AG04450 (cell line): ENCODE results near the gene CRACDL. TPM values are rescaled to one million over a fixed set of nuclear protein-coding genes. Genes with fewer than 3 reads are reported as not detected.

Source experiments
- CTCF ChIA-PET: fragments of 300-600, 350-600 bp; formaldehyde crosslinking; extraction: SDS; loops from one replicate; lab custom pipeline; 2022; ENCODE audit warnings: antibody characterized with exemption, inconsistent platforms; lab: Charles Lee
- POLR2A ChIA-PET: fragments of 350-600 bp; formaldehyde crosslinking; extraction: SDS; loops from one replicate; lab custom pipeline; 2021; ENCODE audit warnings: antibody characterized with exemption, inconsistent platforms; lab: Yijun Ruan, JAX
- DNase-seq: peaks from one replicate; pipeline ENCODE4 v3.0.0-alpha.2; 2011; ENCODE audit warnings: low read depth, low spot score
- H3K27ac ChIP-seq: one replicate; pipeline ENCODE4 v1.5.1; 2012; ENCODE audit warnings: low read depth, low read length, control low read depth
- H3K27me3 ChIP-seq: one replicate; pipeline ENCODE4 v1.6.0; 2012; ENCODE audit warnings: low read length; ENCODE audit not compliant: control insufficient read depth, insufficient read depth
- H3K4me3 ChIP-seq: 2 replicates; pipeline ENCODE4 v1.5.1; 2011; ENCODE audit warnings: mild to moderate bottlenecking, low read depth, low read length, control low read depth
- H3K9me3 ChIP-seq: 2 replicates; pipeline ENCODE4 v1.5.1; 2012; ENCODE audit warnings: low read length; ENCODE audit not compliant: control insufficient read depth, insufficient read depth
- polyA plus RNA-seq: library from polyadenylated mRNA; depleted of rRNA; stranded (reverse); fragments of >200 nt; gene quantifications from 2 replicates; pipeline ENCODE4 v1.2.3, GENCODE V29; 2011
- TF ChIP-seq, protein P1 (sequence below): IDR thresholded peaks from 2 replicates; pipeline ENCODE4 v1.5.1; 2011; ENCODE audit warnings: low read depth, low read length, control low read depth, inconsistent platforms

CRACDL gene
- polyA plus RNA-seq, 1 experiment, result not detected

DNA sequence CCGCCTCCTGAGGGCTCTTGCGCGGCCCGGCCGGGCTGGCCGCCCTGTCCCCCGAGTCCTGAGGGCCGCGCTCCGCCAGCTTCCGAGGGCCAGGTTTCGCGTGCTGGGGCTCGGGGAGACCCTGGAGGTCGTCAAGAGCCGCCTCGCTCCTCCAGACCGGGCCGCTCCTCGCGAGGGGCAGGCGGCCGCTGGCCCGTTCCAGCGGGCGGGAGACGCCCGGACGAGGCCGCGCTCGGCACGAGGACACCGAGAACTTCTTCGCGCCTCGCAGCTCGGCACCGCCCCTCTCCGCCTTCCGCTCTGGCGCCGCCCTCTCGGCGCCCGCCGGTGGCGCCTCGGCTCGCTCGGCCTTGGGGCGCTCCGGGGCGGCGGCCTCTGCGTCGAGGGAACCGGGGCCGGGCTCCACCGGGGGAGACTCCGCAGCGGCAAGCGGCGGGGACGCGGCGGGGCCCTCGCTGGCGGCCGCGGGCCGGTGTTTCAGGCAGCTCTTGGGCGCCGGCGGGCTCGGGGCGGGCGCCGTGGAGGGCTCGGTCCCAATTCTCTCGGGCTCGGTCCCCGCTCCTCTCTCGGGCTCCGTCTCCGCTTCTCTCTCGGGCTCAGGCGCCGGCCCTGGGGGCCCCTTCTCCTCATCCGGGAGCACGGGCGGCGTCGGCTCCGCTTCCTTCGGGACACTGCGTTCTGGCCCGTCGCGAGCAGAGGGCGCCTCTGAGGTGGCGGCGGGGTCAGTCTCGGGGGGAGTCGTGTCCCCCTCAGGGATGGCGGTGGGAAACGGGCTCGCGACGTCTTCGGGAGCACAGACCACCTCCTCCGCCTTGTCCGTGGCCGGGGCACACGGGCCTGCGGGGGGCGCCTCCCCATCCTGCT, 113.5 kb downstream of the CRACDL start:
- Histone ChIP-seq H3K27ac (no peak overlapping the region), H3K27me3 (peaks cover 28% of the 10 kb centered on the region), H3K9me3 (peaks cover 7% of the 10 kb centered on the region; the same call in 1 of the 2 replicates), H3K4me3 (no peak overlapping the region)
- POLR2A ChIA-PET, result no interaction called here
- TF ChIP-seq, protein P1, sequence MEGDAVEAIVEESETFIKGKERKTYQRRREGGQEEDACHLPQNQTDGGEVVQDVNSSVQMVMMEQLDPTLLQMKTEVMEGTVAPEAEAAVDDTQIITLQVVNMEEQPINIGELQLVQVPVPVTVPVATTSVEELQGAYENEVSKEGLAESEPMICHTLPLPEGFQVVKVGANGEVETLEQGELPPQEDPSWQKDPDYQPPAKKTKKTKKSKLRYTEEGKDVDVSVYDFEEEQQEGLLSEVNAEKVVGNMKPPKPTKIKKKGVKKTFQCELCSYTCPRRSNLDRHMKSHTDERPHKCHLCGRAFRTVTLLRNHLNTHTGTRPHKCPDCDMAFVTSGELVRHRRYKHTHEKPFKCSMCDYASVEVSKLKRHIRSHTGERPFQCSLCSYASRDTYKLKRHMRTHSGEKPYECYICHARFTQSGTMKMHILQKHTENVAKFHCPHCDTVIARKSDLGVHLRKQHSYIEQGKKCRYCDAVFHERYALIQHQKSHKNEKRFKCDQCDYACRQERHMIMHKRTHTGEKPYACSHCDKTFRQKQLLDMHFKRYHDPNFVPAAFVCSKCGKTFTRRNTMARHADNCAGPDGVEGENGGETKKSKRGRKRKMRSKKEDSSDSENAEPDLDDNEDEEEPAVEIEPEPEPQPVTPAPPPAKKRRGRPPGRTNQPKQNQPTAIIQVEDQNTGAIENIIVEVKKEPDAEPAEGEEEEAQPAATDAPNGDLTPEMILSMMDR, result no peak
- DNase-seq, result no peak
- CTCF ChIA-PET, result interaction anchor here (1.2 kb wide), 1 partner anchor 1440 kb away, joined by 3 read pairs; no protein-coding TSS in a partner anchor

DNA sequence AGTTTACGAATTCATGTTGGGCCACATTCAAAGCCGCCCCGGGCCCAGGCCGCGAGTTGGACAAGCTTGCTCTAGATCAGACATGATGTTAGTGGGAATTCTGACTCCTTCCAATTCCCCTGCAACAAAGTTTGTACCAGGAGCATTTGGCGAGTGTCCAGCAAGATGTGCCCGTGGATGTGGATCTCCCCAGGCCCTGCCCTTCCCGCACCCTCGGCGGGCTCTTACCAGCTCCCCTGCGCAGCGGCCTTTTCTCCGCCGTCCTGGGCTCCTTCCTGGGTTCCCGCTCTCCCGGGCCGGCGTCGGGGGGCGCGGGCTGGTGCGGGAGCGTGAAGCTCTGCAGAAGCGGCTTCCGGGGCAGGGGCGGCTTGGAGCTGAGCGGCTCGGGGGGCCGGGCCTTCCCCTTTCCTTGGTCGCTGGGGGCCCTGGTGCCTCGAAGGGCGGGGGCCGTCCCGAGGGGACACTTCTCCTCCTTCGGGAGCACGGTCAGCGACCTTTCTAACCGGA, 114.3 kb downstream of the CRACDL start:
- peaks cover 7% of the 10 kb centered on the region; the same call in 1 of the 2 replicates for H3K9me3 ChIP-seq
- TF ChIP-seq, protein P1, result no peak
- peaks cover 28% of the 10 kb centered on the region for H3K27me3 ChIP-seq
- no peak overlapping the region for H3K4me3 ChIP-seq
- no peak overlapping the region for H3K27ac ChIP-seq
- POLR2A ChIA-PET, result no interaction called here
- CTCF ChIA-PET, result no interaction called here
- DNase-seq, result no peak

DNA sequence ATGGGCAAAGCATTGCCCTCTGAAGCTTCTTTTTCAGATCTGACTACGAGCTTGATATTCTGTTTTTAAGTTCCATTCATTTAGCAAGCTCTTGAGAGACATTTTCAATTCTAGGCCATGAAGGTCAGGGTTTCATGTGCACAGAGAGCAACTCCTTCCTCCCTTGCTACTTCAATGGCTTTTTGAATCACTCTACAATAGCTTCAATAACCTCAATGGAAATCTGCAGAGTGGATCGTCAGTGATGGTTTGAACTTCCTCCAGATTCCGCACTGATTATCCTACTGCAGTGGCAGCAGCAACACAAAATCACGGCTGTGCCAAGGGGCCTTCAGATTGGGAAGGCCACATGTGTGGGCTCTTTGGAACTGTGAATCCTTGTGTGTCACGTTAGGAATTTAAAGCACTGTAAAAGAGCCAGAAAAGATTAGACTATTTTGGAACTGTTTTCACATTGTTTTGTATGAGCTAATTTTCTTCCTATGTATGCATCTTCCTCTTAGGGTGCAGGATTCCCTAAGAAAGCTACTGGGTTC, 116.7 kb downstream of the CRACDL start:
- no peak for DNase-seq
- TF ChIP-seq, protein P1, result no peak
- H3K4me3 ChIP-seq, result no peak overlapping the region
- no peak overlapping the region for H3K27ac ChIP-seq
- CTCF ChIA-PET, result no interaction called here
- H3K27me3 ChIP-seq, result peaks cover 19% of the 10 kb centered on the region
- peaks cover 7% of the 10 kb centered on the region; the same call in 1 of the 2 replicates for H3K9me3 ChIP-seq
- POLR2A ChIA-PET, result no interaction called here

DNA sequence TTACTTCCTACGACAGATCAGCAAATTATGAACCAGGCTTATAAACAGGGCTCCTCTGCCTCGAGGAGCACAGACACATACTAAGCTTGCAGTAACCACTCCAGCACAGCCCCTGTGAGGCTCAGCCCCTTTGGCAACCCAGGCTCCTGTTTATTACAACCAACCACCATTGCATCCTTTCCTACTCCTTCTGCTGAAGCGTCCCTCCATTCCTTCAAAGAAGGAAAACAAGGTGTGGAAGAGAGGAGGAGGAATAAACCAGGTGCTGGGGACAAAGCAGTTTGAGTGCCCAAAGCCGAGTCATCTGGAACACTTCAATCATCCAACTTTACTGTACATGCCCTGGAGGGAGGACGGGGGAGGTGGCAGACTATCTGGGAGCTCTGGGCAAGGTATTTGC, 117.9 kb downstream of the CRACDL start:
- peaks cover 11% of the 10 kb centered on the region for H3K27me3 ChIP-seq
- CTCF ChIA-PET, result interaction anchor here (1.1 kb wide), 1 partner anchor 19 kb away, joined by 4 read pairs; no protein-coding TSS in a partner anchor
- TF ChIP-seq, protein P1, result no peak
- no peak overlapping the region for H3K27ac ChIP-seq
- H3K4me3 ChIP-seq, result no peak overlapping the region
- POLR2A ChIA-PET, result no interaction called here
- H3K9me3 ChIP-seq, result peaks cover 7% of the 10 kb centered on the region; the same call in 1 of the 2 replicates
- no peak for DNase-seq

DNA sequence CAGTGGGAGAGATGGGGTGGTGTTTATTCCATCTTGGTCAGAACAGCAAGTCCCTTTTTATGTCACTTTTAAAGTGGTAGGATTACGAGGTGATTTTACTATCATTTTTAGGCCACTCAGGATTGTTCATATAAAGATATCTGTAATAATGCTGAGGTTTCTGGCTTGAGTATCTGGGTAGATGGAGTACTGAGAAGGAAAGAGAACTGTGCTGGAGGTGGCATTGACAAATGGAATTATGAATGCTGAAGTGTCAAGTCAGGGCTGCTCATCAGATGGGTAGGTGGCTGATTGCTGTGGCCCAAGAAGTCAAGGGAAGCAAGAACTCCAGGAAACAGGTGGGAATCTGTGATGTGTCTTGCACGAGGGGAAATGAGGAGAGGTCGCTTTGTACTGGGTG, 119.7 kb downstream of the CRACDL start:
- Histone ChIP-seq H3K27ac (no peak overlapping the region), H3K4me3 (no peak overlapping the region), H3K9me3 (no peaks in the 10 kb centered on the region), H3K27me3 (peaks cover 7% of the 10 kb centered on the region)
- ChIA-PET CTCF (no interaction called here), POLR2A (no interaction called here)
- TF ChIP-seq, protein P1, result no peak
- no peak for DNase-seq
